NCI-H526 (cell line): ENCODE measurements around the gene COG4.
"Not testable (repeated sequence)": the region's sequence is repeated elsewhere in the genome, so short reads cannot be mapped to it uniquely, and the experiment has no call there.

Experiments
- DNase-seq, 2 experiments: peaks; one replicate each; lab custom pipeline; 2025; lab: John Stamatoyannopoulos, UW

The COG4 gene

GRCh38 chr16:70454222-70455034, 68.9 kb downstream of the COG4 start, which contains the start of gene FCSK:
TSS of gene FCSK (plus strand) at chr16:70454595. CDS start at chr16:70463191, 8,596 bp downstream.
- peak; percentile 48 to 87 for DNase-seq

- DNase-seq, result peak in 1 of 2 experiments; percentile 48
These were observed 69.5 kb downstream of the COG4 start for GRCh38 chr16:70453892-70454221.

- DNase-seq, result no peak
These were observed 70.0 kb downstream of the COG4 start for GRCh38 chr16:70453117-70453891.

GRCh38 chr16:70451004-70451340, 72.4 kb downstream of the COG4 start:
- DNase-seq, result not testable (repeated sequence)

GRCh38 chr16:70450142-70451003, 73.0 kb downstream of the COG4 start:
- not testable (repeated sequence) for DNase-seq

GRCh38 chr16:70448075-70448474, 75.3 kb downstream of the COG4 start:
- no peak for DNase-seq

GRCh38 chr16:70444249-70445063, 78.9 kb downstream of the COG4 start:
- DNase-seq, result no peak

- no peak for DNase-seq
These were observed 81.0 kb downstream of the COG4 start for GRCh38 chr16:70442344-70442743.

GRCh38 chr16:70441406-70441990, 81.9 kb downstream of the COG4 start:
- no peak for DNase-seq

- DNase-seq, result no peak
These were observed 83.2 kb downstream of the COG4 start for GRCh38 chr16:70440009-70440692.

GRCh38 chr16:70438969-70439862, 84.1 kb downstream of the COG4 start, which contains the start of gene ST3GAL2:
TSS of gene ST3GAL2 (minus strand) at chr16:70439100. CDS start at chr16:70398530, 40,570 bp downstream.
- DNase-seq, result peak; percentile 46 to 91

GRCh38 chr16:70438585-70438968, 84.8 kb downstream of the COG4 start:
- DNase-seq, result peak in 1 of 2 experiments; percentile 47

- peak in 1 of 2 experiments; percentile 1 for DNase-seq
These were observed 85.5 kb downstream of the COG4 start for GRCh38 chr16:70437582-70438557.

- DNase-seq, result peak; percentile 9 to 27
These were observed 86.3 kb downstream of the COG4 start for GRCh38 chr16:70437017-70437581.

GRCh38 chr16:70434484-70435260, 88.7 kb downstream of the COG4 start:
- no peak for DNase-seq

- DNase-seq, result no peak
These were observed 89.8 kb downstream of the COG4 start for GRCh38 chr16:70433458-70434103.
